Urinary bladder (tissue), 4 donors: ENCODE results near the gene INCENP. TPM values are rescaled to one million over a fixed set of nuclear protein-coding genes. Genes with fewer than 3 reads are reported as not detected.
"Not testable (repeated sequence)": the region's sequence is repeated elsewhere in the genome, so short reads cannot be mapped to it uniquely, and the experiment has no call there.

Experiments
- DNase-seq: peaks from one replicate; pipeline ENCODE4 v3.0.0-alpha.2; 2015; ENCODE audit errors: extremely low spot score
- H3K27ac ChIP-seq: one replicate; pipeline ENCODE4 v1.5.1; 2013; ENCODE audit warnings: low read depth, mild to moderate bottlenecking, moderate library complexity
- H3K36me3 ChIP-seq: one replicate; pipeline ENCODE4 v1.6.1; 2013; ENCODE audit warnings: mild to moderate bottlenecking, moderate library complexity; ENCODE audit not compliant: insufficient read depth
- H3K4me1 ChIP-seq: one replicate; pipeline ENCODE4 v1.6.1; 2013; ENCODE audit warnings: mild to moderate bottlenecking, moderate library complexity; ENCODE audit not compliant: insufficient read depth
- H3K4me3 ChIP-seq: one replicate; pipeline ENCODE4 v1.5.1; 2013; ENCODE audit warnings: low read depth, low read length
- WGBS: extraction: QIAGEN DNeasy Blood & Tissue Kit; methylation state at CpG from one replicate; pipeline ENCODE4 v1.1.7; 2013; 5-methylcytosine and 5-hydroxymethylcytosine counted together
- polyA plus RNA-seq: library from polyadenylated mRNA; stranded (reverse); fragments of 200-250 nt; gene quantifications from one replicate; pipeline ENCODE4 v1.2.3, GENCODE V29; 2013
- total RNA-seq: library from RNA; depleted of rRNA; stranded (reverse); fragments of >200 nt; gene quantifications from one replicate; pipeline ENCODE4 v1.2.3, GENCODE V29; 2014
- donor health status: healthy with polysubstance abuse.
- donor health status: healthy.

Gene INCENP
- total and polyA plus RNA-seq, 2 donors: 9.8 to 11.1 TPM

- DNase-seq: no peak
- WGBS: 69% methylated on average over 9 of the region's 9 CpGs
Measured at GRCh38 chr11:62190011-62190410, 66.2 kb downstream of the INCENP start, which contains the start of gene SCGB1D1. Gene SCGB1D1 (plus strand): TSS chr11:62190216. CDS start chr11:62190285, 69 bp downstream.

GRCh38 chr11:62193952-62194351 is 70.1 kb downstream of the INCENP start:
- H3K27ac ChIP-seq: no peak overlapping the region
- 60% methylated on average over 4 of the region's 4 CpGs for WGBS
- no peak overlapping the region for H3K4me3 ChIP-seq
- no peaks in the 10 kb centered on the region for H3K4me1 ChIP-seq
- DNase-seq: no peak
- H3K36me3 ChIP-seq: no peaks in the 10 kb centered on the region

More at GRCh38 chr11:62190011-62190410, 66.2 kb downstream of the INCENP start, which contains the start of gene SCGB1D1:
- Histone ChIP-seq H3K4me3 (no peak within 1 kb of the TSS), H3K27ac (no peak within 1 kb of the TSS), H3K36me3 (no peaks in the 10 kb centered on the region), H3K4me1 (no peaks in the 10 kb centered on the region)

GRCh38 chr11:62195010-62195409 is 71.2 kb downstream of the INCENP start:
- H3K36me3 ChIP-seq, H3K27ac ChIP-seq, H3K4me3 ChIP-seq, H3K4me1 ChIP-seq, DNase-seq: not testable (repeated sequence)
- 8% methylated on average over 4 of the region's 9 CpGs for WGBS

GRCh38 chr11:62195945-62196344 is 72.1 kb downstream of the INCENP start:
- DNase-seq: no peak
- Histone ChIP-seq H3K4me3 (no peak overlapping the region), H3K36me3 (no peaks in the 10 kb centered on the region), H3K4me1 (no peaks in the 10 kb centered on the region), H3K27ac (no peak overlapping the region)
- 48% methylated on average over 7 of the region's 7 CpGs for WGBS

GRCh38 chr11:62197400-62197799 is 73.6 kb downstream of the INCENP start:
- 77% methylated on average over 2 of the region's 2 CpGs for WGBS
- H3K27ac ChIP-seq, DNase-seq, H3K4me3 ChIP-seq, H3K36me3 ChIP-seq, H3K4me1 ChIP-seq: not testable (repeated sequence)

GRCh38 chr11:62201376-62201775 is 77.6 kb downstream of the INCENP start:
- DNase-seq: no peak
- H3K4me1 ChIP-seq: no peaks in the 10 kb centered on the region
- no peaks in the 10 kb centered on the region for H3K36me3 ChIP-seq
- H3K4me3 ChIP-seq: no peak overlapping the region
- no peak overlapping the region for H3K27ac ChIP-seq
- 74% methylated on average over 2 of the region's 2 CpGs for WGBS

Other genes with a start within 250 kb of the INCENP start
- gene FADS3, start 232.5 kb upstream of the INCENP start, total RNA-seq: 17.8 TPM
- 43.5 TPM for gene FADS3, start 232.5 kb upstream of the INCENP start, polyA plus RNA-seq
- 13.0 TPM for gene RAB3IL1, start 206.4 kb upstream of the INCENP start, total RNA-seq
- gene RAB3IL1, start 206.4 kb upstream of the INCENP start, polyA plus RNA-seq: 30.6 TPM
- gene BEST1, start 173.7 kb upstream of the INCENP start, total RNA-seq: 2.0 TPM
- gene BEST1, start 173.7 kb upstream of the INCENP start, polyA plus RNA-seq: 6.7 TPM
- 523 TPM for gene FTH1, start 156.4 kb upstream of the INCENP start, total RNA-seq
- gene FTH1, start 156.4 kb upstream of the INCENP start, polyA plus RNA-seq: 5,662 TPM
- not detected for gene SCGB1D1, start 66.2 kb downstream of the INCENP start, total RNA-seq
- not detected for gene SCGB1D1, start 66.2 kb downstream of the INCENP start, polyA plus RNA-seq
- gene SCGB2A1, start 84.7 kb downstream of the INCENP start, total RNA-seq: not detected
- not detected for gene SCGB2A1, start 84.7 kb downstream of the INCENP start, polyA plus RNA-seq
- not detected for gene SCGB1D2, start 118.2 kb downstream of the INCENP start, total RNA-seq
- gene SCGB1D2, start 118.2 kb downstream of the INCENP start, polyA plus RNA-seq: not detected
- gene SCGB2A2, start 146.1 kb downstream of the INCENP start, total RNA-seq: not detected
- not detected for gene SCGB2A2, start 146.1 kb downstream of the INCENP start, polyA plus RNA-seq
- not detected for gene SCGB1D4, start 175.1 kb downstream of the INCENP start, total RNA-seq
- gene SCGB1D4, start 175.1 kb downstream of the INCENP start, polyA plus RNA-seq: not detected
- 5.1 TPM for gene ASRGL1, start 213.4 kb downstream of the INCENP start, total RNA-seq
- gene ASRGL1, start 213.4 kb downstream of the INCENP start, polyA plus RNA-seq: 7.0 TPM